ENCODE data around the gene UGT2A3. TPM values are rescaled to one million over a fixed set of nuclear protein-coding genes. Genes with fewer than 3 reads are reported as not detected.

Gene UGT2A3
- total RNA-seq (ENCODE audit: low replicate concordance), result 2.5 and 3.5 TPM in 2 replicates
- long read RNA-seq, transcript UGT2A3-201 (6 exons, 2,965 nt), result major isoform, 20 of 24 reads
- long read RNA-seq, partial matches to known transcripts, result 0 of 24 reads
- long read RNA-seq, other reads (novel, unspliced or antisense), result 3 of 24 reads

GRCh38 chr4:68951078-68951805 lies at the start of gene UGT2A3:
Gene UGT2A3, minus strand, starts transcription at chr4:68951804. Its CDS starts 44 bp downstream, at chr4:68951760.
- no peaks in the 10 kb centered on the region for H3K27me3 Mint-ChIP-seq
- TF ChIP-seq CTCF (conservative IDR thresholded peaks at IDR 0.05), result no peak
- H3K4me1 Mint-ChIP-seq (ENCODE audit: unreplicated experiment), result peaks cover 9% of the 10 kb centered on the region
- H3K4me3 Mint-ChIP-seq, result no peak within 1 kb of the TSS
- H3K9me3 Mint-ChIP-seq, result peaks cover 8% of the 10 kb centered on the region
- no peaks in the 10 kb centered on the region for H3K36me3 Mint-ChIP-seq
- DNase-seq (ENCODE audit: extremely low spot score, unreplicated experiment), result no peak
- H3K27ac Mint-ChIP-seq, result no peak within 1 kb of the TSS

- Mint-ChIP-seq H3K4me1 (ENCODE audit: unreplicated experiment) (peaks cover 5% of the 10 kb centered on the region), H3K36me3 (no peaks in the 10 kb centered on the region), H3K4me3 (no peak overlapping the region), H3K27ac (no peak overlapping the region), H3K27me3 (no peaks in the 10 kb centered on the region), H3K9me3 (no peaks in the 10 kb centered on the region)
- no peak for TF ChIP-seq CTCF (conservative IDR thresholded peaks at IDR 0.05)
- DNase-seq (ENCODE audit: extremely low spot score, unreplicated experiment), result no peak
Measured at GRCh38 chr4:68997040-68997439, 45.4 kb upstream of the UGT2A3 start.

GRCh38 chr4:68995292-68995691 lies 43.7 kb upstream of the UGT2A3 start:
- no peaks in the 10 kb centered on the region for H3K27me3 Mint-ChIP-seq

GRCh38 chr4:68987007-68987406 lies 35.4 kb upstream of the UGT2A3 start:
- no peak for TF ChIP-seq CTCF (conservative IDR thresholded peaks at IDR 0.05)
- DNase-seq (ENCODE audit: extremely low spot score, unreplicated experiment), result no peak
- Mint-ChIP-seq H3K36me3 (no peaks in the 10 kb centered on the region), H3K4me1 (ENCODE audit: unreplicated experiment) (no peaks in the 10 kb centered on the region), H3K27ac (no peak overlapping the region), H3K27me3 (no peaks in the 10 kb centered on the region), H3K4me3 (no peak overlapping the region), H3K9me3 (no peaks in the 10 kb centered on the region)

More at GRCh38 chr4:68995292-68995691, 43.7 kb upstream of the UGT2A3 start:
- no peak for DNase-seq (ENCODE audit: extremely low spot score, unreplicated experiment)
- Mint-ChIP-seq H3K4me3 (no peak overlapping the region), H3K9me3 (no peaks in the 10 kb centered on the region), H3K36me3 (no peaks in the 10 kb centered on the region), H3K4me1 (ENCODE audit: unreplicated experiment) (peaks cover 5% of the 10 kb centered on the region), H3K27ac (no peak overlapping the region)
- no peak for TF ChIP-seq CTCF (conservative IDR thresholded peaks at IDR 0.05)

GRCh38 chr4:68985442-68985841 lies 33.8 kb upstream of the UGT2A3 start:
- H3K4me3 Mint-ChIP-seq, result no peak overlapping the region
- no peaks in the 10 kb centered on the region for H3K36me3 Mint-ChIP-seq
- no peak for DNase-seq (ENCODE audit: extremely low spot score, unreplicated experiment)
- H3K4me1 Mint-ChIP-seq (ENCODE audit: unreplicated experiment), result no peaks in the 10 kb centered on the region
- no peak for TF ChIP-seq CTCF (conservative IDR thresholded peaks at IDR 0.05)
- no peaks in the 10 kb centered on the region for H3K9me3 Mint-ChIP-seq
- H3K27ac Mint-ChIP-seq, result no peak overlapping the region
- H3K27me3 Mint-ChIP-seq, result no peaks in the 10 kb centered on the region

Measured in type B pancreatic cell (in vitro differentiated cells).